ENCODE data around the gene MGAT3.

The MGAT3 gene

GRCh38 chr22:39463931-39464390 lies 7.1 kb downstream of the MGAT3 start:
- Histone ChIP-seq H2AFZ (ENCODE audit: low read length, unreplicated experiment) (no peak overlapping the region), H3K4me1 (ENCODE audit: control insufficient read depth, insufficient read depth, low read length, unreplicated experiment) (no peaks in the 10 kb centered on the region), H3K4me3 (ENCODE audit: low read depth, low read length) (no peak overlapping the region), H3K27ac (ENCODE audit: low read depth, low read length) (no peak overlapping the region), H3K79me2 (ENCODE audit: control insufficient read depth, insufficient read depth, low read length, unreplicated experiment) (no peaks in the 10 kb centered on the region), H3K27me3 (ENCODE audit: insufficient read depth, low read length) (no peaks in the 10 kb centered on the region), H3K36me3 (ENCODE audit: insufficient read depth, low read length) (no peaks in the 10 kb centered on the region)

- Histone ChIP-seq H2AFZ (ENCODE audit: low read length, unreplicated experiment) (no peak overlapping the region), H3K4me3 (ENCODE audit: low read depth, low read length) (no peak overlapping the region), H3K36me3 (ENCODE audit: insufficient read depth, low read length) (no peaks in the 10 kb centered on the region), H3K4me1 (ENCODE audit: control insufficient read depth, insufficient read depth, low read length, unreplicated experiment) (peaks cover 3% of the 10 kb centered on the region), H3K79me2 (ENCODE audit: control insufficient read depth, insufficient read depth, low read length, unreplicated experiment) (no peaks in the 10 kb centered on the region), H3K27me3 (ENCODE audit: insufficient read depth, low read length) (no peaks in the 10 kb centered on the region), H3K27ac (ENCODE audit: low read depth, low read length) (no peak overlapping the region)
Observed at GRCh38 chr22:39466228-39467006, 9.6 kb downstream of the MGAT3 start.

- Histone ChIP-seq H2AFZ (ENCODE audit: low read length, unreplicated experiment) (no peak overlapping the region), H3K36me3 (ENCODE audit: insufficient read depth, low read length) (no peaks in the 10 kb centered on the region), H3K4me3 (ENCODE audit: low read depth, low read length) (no peak overlapping the region), H3K27me3 (ENCODE audit: insufficient read depth, low read length) (no peaks in the 10 kb centered on the region), H3K79me2 (ENCODE audit: control insufficient read depth, insufficient read depth, low read length, unreplicated experiment) (no peaks in the 10 kb centered on the region), H3K4me1 (ENCODE audit: control insufficient read depth, insufficient read depth, low read length, unreplicated experiment) (peaks cover 13% of the 10 kb centered on the region), H3K27ac (ENCODE audit: low read depth, low read length) (no peak overlapping the region)
Observed at GRCh38 chr22:39467390-39467895, 10.6 kb downstream of the MGAT3 start.

- no peak overlapping the region for H3K27ac ChIP-seq (ENCODE audit: low read depth, low read length)
- peaks cover 13% of the 10 kb centered on the region for H3K4me1 ChIP-seq (ENCODE audit: control insufficient read depth, insufficient read depth, low read length, unreplicated experiment)
- no peaks in the 10 kb centered on the region for H3K79me2 ChIP-seq (ENCODE audit: control insufficient read depth, insufficient read depth, low read length, unreplicated experiment)
- H3K4me3 ChIP-seq (ENCODE audit: low read depth, low read length), result no peak overlapping the region
- no peaks in the 10 kb centered on the region for H3K27me3 ChIP-seq (ENCODE audit: insufficient read depth, low read length)
- no peaks in the 10 kb centered on the region for H3K36me3 ChIP-seq (ENCODE audit: insufficient read depth, low read length)
- H2AFZ ChIP-seq (ENCODE audit: low read length, unreplicated experiment), result no peak overlapping the region
Observed at GRCh38 chr22:39468487-39469325, 11.9 kb downstream of the MGAT3 start.

- H2AFZ ChIP-seq (ENCODE audit: low read length, unreplicated experiment), result no peak overlapping the region
- H3K27ac ChIP-seq (ENCODE audit: low read depth, low read length), result no peak overlapping the region
- no peaks in the 10 kb centered on the region for H3K27me3 ChIP-seq (ENCODE audit: insufficient read depth, low read length)
- H3K4me1 ChIP-seq (ENCODE audit: control insufficient read depth, insufficient read depth, low read length, unreplicated experiment), result peaks cover 13% of the 10 kb centered on the region
- H3K36me3 ChIP-seq (ENCODE audit: insufficient read depth, low read length), result no peaks in the 10 kb centered on the region
- H3K4me3 ChIP-seq (ENCODE audit: low read depth, low read length), result no peak overlapping the region
- no peaks in the 10 kb centered on the region for H3K79me2 ChIP-seq (ENCODE audit: control insufficient read depth, insufficient read depth, low read length, unreplicated experiment)
Observed at GRCh38 chr22:39469326-39469680, 12.5 kb downstream of the MGAT3 start.

- no peak overlapping the region for H3K4me3 ChIP-seq (ENCODE audit: low read depth, low read length)
- peaks cover 13% of the 10 kb centered on the region for H3K4me1 ChIP-seq (ENCODE audit: control insufficient read depth, insufficient read depth, low read length, unreplicated experiment)
- H3K36me3 ChIP-seq (ENCODE audit: insufficient read depth, low read length), result no peaks in the 10 kb centered on the region
- no peaks in the 10 kb centered on the region for H3K79me2 ChIP-seq (ENCODE audit: control insufficient read depth, insufficient read depth, low read length, unreplicated experiment)
- no peak overlapping the region for H3K27ac ChIP-seq (ENCODE audit: low read depth, low read length)
- no peak overlapping the region for H2AFZ ChIP-seq (ENCODE audit: low read length, unreplicated experiment)
- H3K27me3 ChIP-seq (ENCODE audit: insufficient read depth, low read length), result no peaks in the 10 kb centered on the region
Observed at GRCh38 chr22:39469681-39470450, 13.1 kb downstream of the MGAT3 start.

GRCh38 chr22:39470451-39471291 lies 13.9 kb downstream of the MGAT3 start:
- H3K4me3 ChIP-seq (ENCODE audit: low read depth, low read length), result no peak overlapping the region
- no peak overlapping the region for H3K27ac ChIP-seq (ENCODE audit: low read depth, low read length)
- H3K4me1 ChIP-seq (ENCODE audit: control insufficient read depth, insufficient read depth, low read length, unreplicated experiment), result peaks cover 13% of the 10 kb centered on the region
- no peaks in the 10 kb centered on the region for H3K79me2 ChIP-seq (ENCODE audit: control insufficient read depth, insufficient read depth, low read length, unreplicated experiment)
- H3K27me3 ChIP-seq (ENCODE audit: insufficient read depth, low read length), result no peaks in the 10 kb centered on the region
- H3K36me3 ChIP-seq (ENCODE audit: insufficient read depth, low read length), result no peaks in the 10 kb centered on the region
- no peak overlapping the region for H2AFZ ChIP-seq (ENCODE audit: low read length, unreplicated experiment)

GRCh38 chr22:39471381-39472141 lies 14.7 kb downstream of the MGAT3 start:
- H3K27me3 ChIP-seq (ENCODE audit: insufficient read depth, low read length), result no peaks in the 10 kb centered on the region
- no peak overlapping the region for H3K27ac ChIP-seq (ENCODE audit: low read depth, low read length)
- H3K4me3 ChIP-seq (ENCODE audit: low read depth, low read length), result no peak overlapping the region
- H3K79me2 ChIP-seq (ENCODE audit: control insufficient read depth, insufficient read depth, low read length, unreplicated experiment), result no peaks in the 10 kb centered on the region
- peaks cover 13% of the 10 kb centered on the region for H3K4me1 ChIP-seq (ENCODE audit: control insufficient read depth, insufficient read depth, low read length, unreplicated experiment)
- no peaks in the 10 kb centered on the region for H3K36me3 ChIP-seq (ENCODE audit: insufficient read depth, low read length)
- H2AFZ ChIP-seq (ENCODE audit: low read length, unreplicated experiment), result no peak overlapping the region

Measured in ACC112 (cell line).